CD14-positive monocyte (primary cell): Measurements from ENCODE around the gene ERFL. TPM values are rescaled to one million over a fixed set of nuclear protein-coding genes. Genes with fewer than 3 reads are reported as not detected.

Source experiments
- DNase-seq, 3 donors: peaks; one replicate each; pipeline ENCODE4 v3.0.0-alpha.2; 2011 to 2022
- H2AFZ ChIP-seq: 2 replicates; pipeline ENCODE4 v1.6.0; 2012; ENCODE audit warnings: mild to moderate bottlenecking, low read depth, low read length, inconsistent platforms; ENCODE audit not compliant: insufficient read depth, poor library complexity, severe bottlenecking
- H3K27ac ChIP-seq, 2 donors: 1 replicate in 1 of 2; 2 replicates in 1 of 2; pipeline ENCODE4 v1.5.1; 2012 to 2013; ENCODE audit warnings: low read length in 2 of 2, control low read depth in 1 of 2, inconsistent platforms in 1 of 2, low read depth in 1 of 2, mild to moderate bottlenecking in 1 of 2
- H3K27me3 ChIP-seq, 2 donors: one replicate each; pipeline versions ENCODE4 v1.6.0 to v1.6.1; 2011 to 2013; ENCODE audit warnings: low read length in 2 of 2; ENCODE audit not compliant: control insufficient read depth in 2 of 2, insufficient read depth in 2 of 2
- H3K36me3 ChIP-seq, 2 donors: replicated peaks in 1 of 2; 1 replicate in 1 of 2; 2 replicates in 1 of 2; pipeline versions ENCODE4 v1.5.1 to v1.6.1; 2012 to 2013; ENCODE audit warnings: low read length in 2 of 2, control low read depth in 1 of 2, inconsistent platforms in 1 of 2, mild to moderate bottlenecking in 1 of 2; ENCODE audit not compliant: insufficient read depth in 2 of 2, control insufficient read depth in 1 of 2
- H3K4me1 ChIP-seq, 2 donors: 1 replicate in 1 of 2; 2 replicates in 1 of 2; pipeline versions ENCODE4 v1.5.1 to v1.6.1; 2012 to 2013; ENCODE audit warnings: low read length in 2 of 2, control low read depth in 1 of 2, inconsistent platforms in 1 of 2, mild to moderate bottlenecking in 1 of 2, moderate library complexity in 1 of 2; ENCODE audit not compliant: insufficient read depth in 2 of 2, control insufficient read depth in 1 of 2
- H3K4me2 ChIP-seq: replicated peaks from 2 replicates; pipeline ENCODE3; 2012; ENCODE audit warnings: low read length, moderate library complexity, mild to moderate bottlenecking; ENCODE audit not compliant: poor library complexity, severe bottlenecking; ENCODE audit errors: extremely low read depth
- H3K4me3 ChIP-seq, 3 experiments: fragments of 200-600 bp in 1 of 3; sonication (generic) in 1 of 3; replicated peaks in 1 of 3; 1 replicate in 2 of 3; 2 replicates in 1 of 3; pipeline ENCODE4 v1.5.1; 2011 to 2013; ENCODE audit warnings: low read length in 3 of 3, mild to moderate bottlenecking in 3 of 3, control low read depth in 2 of 3, low read depth in 2 of 3, inconsistent platforms in 1 of 3, moderate library complexity in 1 of 3
- H3K79me2 ChIP-seq: 2 replicates; pipeline ENCODE4 v1.6.0; 2012; ENCODE audit warnings: mild to moderate bottlenecking, control low read depth, inconsistent platforms, low read length, moderate library complexity; ENCODE audit not compliant: insufficient read depth
- H3K9ac ChIP-seq: 2 replicates; pipeline ENCODE4 v1.6.0; 2017; ENCODE audit warnings: low read length, mild to moderate bottlenecking; ENCODE audit not compliant: insufficient read depth, poor library complexity, severe bottlenecking
- H3K9me3 ChIP-seq, 2 donors: replicated peaks in 1 of 2; 1 replicate in 1 of 2; 2 replicates in 1 of 2; pipeline versions ENCODE4 v1.5.1 to v1.6.1; 2012 to 2013; ENCODE audit warnings: low read length in 2 of 2, control low read depth in 1 of 2; ENCODE audit not compliant: control insufficient read depth in 1 of 2, insufficient read depth in 1 of 2
- H4K20me1 ChIP-seq: 2 replicates; pipeline ENCODE4 v1.6.0; 2012; ENCODE audit warnings: mild to moderate bottlenecking, low read length, control low read depth, moderate library complexity; ENCODE audit not compliant: insufficient read depth
- H3K27ac Mint-ChIP-seq, 7 donors: one replicate each; pipeline ENCODE4 v1.8.0; 2020; ENCODE audit warnings: mild to moderate bottlenecking in 7 of 7, mixed read lengths in 7 of 7, moderate library complexity in 6 of 7, inconsistent platforms in 2 of 7
- H3K27me3 Mint-ChIP-seq, 3 donors: one replicate each; pipeline ENCODE4 v1.8.0; 2021 to 2022; ENCODE audit warnings: low read depth in 3 of 3, mild to moderate bottlenecking in 3 of 3, mixed read lengths in 3 of 3, moderate library complexity in 3 of 3, inconsistent platforms in 1 of 3
- H3K36me3 Mint-ChIP-seq, 2 donors: one replicate each; pipeline ENCODE4 v1.8.0; 2020; ENCODE audit warnings: mixed read lengths in 2 of 2, inconsistent platforms in 1 of 2, mild to moderate bottlenecking in 1 of 2
- H3K4me1 Mint-ChIP-seq: one replicate; pipeline ENCODE4 v1.8.0; 2020; ENCODE audit warnings: mild to moderate bottlenecking, mixed read lengths
- H3K4me3 Mint-ChIP-seq, 2 donors: one replicate each; pipeline ENCODE4 v1.8.0; 2020; ENCODE audit warnings: mild to moderate bottlenecking in 2 of 2, mixed read lengths in 2 of 2, moderate library complexity in 1 of 2
- H3K9me3 Mint-ChIP-seq, 7 donors: one replicate each; pipeline ENCODE4 v1.8.0; 2020 to 2022; ENCODE audit warnings: mixed read lengths in 7 of 7, mild to moderate bottlenecking in 6 of 7, moderate library complexity in 6 of 7, inconsistent platforms in 2 of 7
- CTCF ChIP-seq: fragments of 200-600 bp; IDR thresholded peaks from one replicate; pipeline ENCODE4 v1.8.0; 2022; ENCODE audit warnings: antibody characterized with exemption, mild to moderate bottlenecking
- WGBS: methylation state at CpG from one replicate; pipeline ENCODE4 v1.1.5; 2013; ENCODE audit warnings: missing lambda C conversion rate; ENCODE audit not compliant: insufficient coverage; 5-methylcytosine and 5-hydroxymethylcytosine counted together
- intact Hi-C, 2 donors: fragments of 100-400 bp; cut with micrococcal nuclease; formaldehyde crosslinking; loops; one replicate each; pipeline versions ENCODE4 v1.15.0 to v1.15.1; 2023
- polyA plus RNA-seq, 3 donors: library from polyadenylated mRNA; depleted of rRNA in 1 of 3; unstranded in 2 of 3; stranded (reverse) in 1 of 3; fragments of 300-500 nt in 2 of 3; fragments of >200 nt in 1 of 3; fragmentation: Illumina TruSeq in 2 of 3; gene quantifications; 1 replicate in 2 of 3; 2 replicates in 1 of 3; pipeline ENCODE4 v1.2.3, GENCODE V29; 2012 to 2021

The ERFL gene
- polyA plus RNA-seq, 3 donors: not detected

GRCh38 chr19:41934849-41935374 lies 6.7 kb upstream of the ERFL start:
- Mint-ChIP-seq H3K27me3 (peaks cover 32 to 71% (median 56%) of the 10 kb centered on the region in 3 donors), H3K36me3 (peaks cover 0 to 2% of the 10 kb centered on the region in 2 donors), H3K27ac (peak overlapping the region in 1 of 7 donors; percentile 29), H3K4me3 (peak overlapping the region in 1 of 2 donors; percentile 79), H3K4me1 (peaks cover 14% of the 10 kb centered on the region), H3K9me3 (peaks cover 0 to 10% (median 2%) of the 10 kb centered on the region in 7 donors)
- H3K9me3 ChIP-seq: peaks cover 0 to 14% of the 10 kb centered on the region in 2 donors
- peaks cover 15 to 55% of the 10 kb centered on the region in 2 donors for H3K27me3 ChIP-seq
- no peak overlapping the region for H2AFZ ChIP-seq
- peak; percentile 91 for TF ChIP-seq CTCF
- no peak overlapping the region for H3K4me2 ChIP-seq
- H3K4me3 ChIP-seq: no peak overlapping the region
- no peaks in the 10 kb centered on the region for H3K79me2 ChIP-seq
- H3K27ac ChIP-seq: no peak overlapping the region
- peaks cover 4 to 5% of the 10 kb centered on the region in 2 donors for H3K4me1 ChIP-seq
- WGBS: 53% methylated on average over 4 of the region's 7 CpGs
- no peaks in the 10 kb centered on the region for H3K36me3 ChIP-seq
- H4K20me1 ChIP-seq: no peaks in the 10 kb centered on the region
- intact Hi-C loops: loop anchor here in 1 of 2 donors (5.0 kb wide), 1 partner anchor 53 kb away; the partner anchor contains the start of gene ARHGEF1
- DNase-seq: peak; percentile 52 to 76 (median 59)
- no peak overlapping the region for H3K9ac ChIP-seq

- Mint-ChIP-seq H3K27me3 (peaks cover 22 to 73% (median 62%) of the 10 kb centered on the region in 3 donors), H3K36me3 (peaks cover 0 to 6% of the 10 kb centered on the region in 2 donors), H3K4me1 (peaks cover 16% of the 10 kb centered on the region), H3K27ac (no peak overlapping the region), H3K4me3 (peak overlapping the region in 1 of 2 donors; percentile 13), H3K9me3 (peaks cover 0 to 14% (median 2%) of the 10 kb centered on the region in 7 donors)
- peak in 1 of 3 donors; percentile 31 for DNase-seq
- Histone ChIP-seq H3K36me3 (no peaks in the 10 kb centered on the region), H3K9ac (no peak overlapping the region), H3K4me2 (no peak overlapping the region), H3K27ac (no peak overlapping the region), H3K4me3 (no peak overlapping the region), H3K79me2 (no peaks in the 10 kb centered on the region), H3K9me3 (peaks cover 0 to 24% of the 10 kb centered on the region in 2 donors), H2AFZ (no peak overlapping the region), H3K27me3 (peaks cover 20 to 56% of the 10 kb centered on the region in 2 donors), H4K20me1 (no peaks in the 10 kb centered on the region), H3K4me1 (peaks cover under 1 to 4% of the 10 kb centered on the region in 2 donors)
- intact Hi-C loops: loop anchor here in 1 of 2 donors (5.0 kb wide), 1 partner anchor 52 kb away; the partner anchor contains the start of gene ARHGEF1
- TF ChIP-seq CTCF: no peak
- WGBS: 59% methylated on average over 7 of the region's 7 CpGs
Measured at GRCh38 chr19:41933693-41934426, 5.6 kb upstream of the ERFL start.
